HuH-7.5 (cell line): ENCODE results near the gene MAP7.
A peak's percentile ranks its signal among the peaks of the same experiment; 100 is the strongest.
"Not testable (repeated sequence)": the region's sequence is repeated elsewhere in the genome, so short reads cannot be mapped to it uniquely, and the experiment has no call there.

ENCODE experiments used
- DNase-seq: peaks from one replicate; pipeline ENCODE4 v3.0.0; 2011; ENCODE audit warnings: low spot score

The MAP7 gene

GRCh38 chr6:136337606-136338005, 212.6 kb downstream of the MAP7 start:
- DNase-seq, result no peak

DNA sequence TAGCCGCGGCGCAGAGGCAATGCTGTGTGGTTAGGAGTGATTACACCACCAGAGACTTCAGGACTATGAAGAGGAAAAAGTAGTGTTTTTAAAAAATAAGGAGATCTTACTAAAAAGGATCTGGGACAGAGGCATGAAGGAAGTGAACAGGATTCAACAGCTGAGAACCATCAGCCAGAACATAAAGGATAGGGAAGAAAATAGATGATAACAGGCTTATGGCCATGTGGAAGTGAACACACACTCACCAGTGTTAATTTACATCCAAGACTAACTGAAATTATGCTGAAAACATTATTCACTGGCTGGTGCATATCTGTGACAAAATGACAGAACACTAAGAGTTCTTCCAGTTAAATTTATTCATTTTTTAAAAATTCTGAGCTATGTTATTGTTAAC, 213.1 kb downstream of the MAP7 start:
- DNase-seq, result no peak

GRCh38 chr6:136335736-136336363, 214.4 kb downstream of the MAP7 start:
- no peak for DNase-seq

DNA sequence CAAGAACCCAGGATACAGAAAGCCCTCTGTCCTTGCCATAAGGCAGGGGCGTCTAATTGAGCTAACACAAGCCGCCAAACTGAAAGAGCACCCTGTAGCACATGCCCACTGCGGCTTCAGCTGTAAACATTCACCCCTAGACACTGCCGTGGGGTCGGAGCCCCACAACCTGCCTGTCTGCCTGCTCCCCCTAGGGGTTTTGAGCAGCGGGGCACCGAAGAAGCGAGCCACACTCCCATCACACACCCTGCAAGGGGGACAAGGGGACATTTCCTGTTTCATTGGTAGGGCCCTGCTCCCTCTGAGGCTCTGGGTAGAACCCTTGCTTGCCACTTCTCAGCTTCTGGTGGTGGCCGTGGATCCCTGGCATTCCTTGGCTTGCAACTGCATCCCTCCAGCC, 215.4 kb downstream of the MAP7 start:
- DNase-seq, result no peak

GRCh38 chr6:136334465-136334846, 215.8 kb downstream of the MAP7 start:
- no peak for DNase-seq

GRCh38 chr6:136333824-136334464, 216.3 kb downstream of the MAP7 start:
- DNase-seq, result no peak

GRCh38 chr6:136331461-136331860, 218.8 kb downstream of the MAP7 start:
- no peak for DNase-seq

DNA sequence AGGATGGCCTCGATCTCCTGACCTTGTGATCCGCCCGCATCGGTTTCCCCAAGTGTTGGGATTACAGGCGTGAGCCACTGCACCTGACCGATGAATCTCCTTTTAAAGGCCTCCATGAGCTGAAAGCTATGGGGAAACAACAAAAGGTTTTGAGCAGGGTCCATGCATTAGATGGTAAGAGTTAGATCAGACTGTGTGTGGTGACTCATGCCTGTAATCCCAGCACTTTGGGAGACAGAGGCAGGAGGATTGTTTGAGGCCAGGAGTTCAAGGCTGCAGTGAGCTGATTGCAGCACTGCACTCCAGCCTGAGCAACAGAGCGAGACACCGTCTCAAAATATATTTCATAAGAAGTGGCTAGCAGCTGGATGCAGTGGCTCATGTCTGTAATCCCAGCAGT, 219.6 kb downstream of the MAP7 start:
- DNase-seq, result no peak

GRCh38 chr6:136326038-136326553, 224.1 kb downstream of the MAP7 start:
- DNase-seq, result no peak

DNA sequence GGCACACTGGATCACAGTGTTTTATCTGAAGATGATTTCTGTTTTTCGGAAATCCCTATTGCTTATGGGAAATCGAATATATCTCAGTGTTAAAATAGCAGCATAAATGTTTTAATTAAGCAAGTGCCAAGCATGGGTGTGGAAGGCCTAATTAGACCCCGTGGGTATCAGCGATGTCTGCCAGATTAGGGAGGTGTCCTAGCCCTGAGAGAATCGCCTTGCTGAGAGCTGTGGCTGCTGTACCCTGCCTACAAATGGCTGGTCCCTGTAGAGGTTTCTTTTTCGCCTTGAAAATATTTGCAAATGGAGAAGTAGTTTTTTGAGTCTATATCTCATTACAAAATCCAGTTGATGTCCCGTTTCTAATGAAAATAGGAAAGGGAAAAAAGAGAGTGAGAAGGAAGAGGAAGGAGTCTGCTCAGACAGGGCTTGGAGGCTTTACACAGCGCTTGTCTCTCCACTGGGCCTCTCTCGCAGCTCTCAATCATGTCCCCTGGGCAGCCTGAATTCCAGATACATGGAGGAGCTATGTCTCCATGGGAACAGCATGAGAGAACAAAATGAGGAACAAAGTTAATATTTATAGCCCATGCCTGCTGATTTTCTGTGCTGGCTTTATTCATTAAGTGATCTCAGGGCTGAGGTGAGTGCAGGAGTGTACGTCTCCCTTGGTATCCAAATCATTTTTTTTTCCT, 225.4 kb downstream of the MAP7 start:
- no peak for DNase-seq

GRCh38 chr6:136323431-136324112, 226.7 kb downstream of the MAP7 start:
- DNase-seq, result no peak

GRCh38 chr6:136319732-136320131, 230.5 kb downstream of the MAP7 start:
- DNase-seq, result no peak

DNA sequence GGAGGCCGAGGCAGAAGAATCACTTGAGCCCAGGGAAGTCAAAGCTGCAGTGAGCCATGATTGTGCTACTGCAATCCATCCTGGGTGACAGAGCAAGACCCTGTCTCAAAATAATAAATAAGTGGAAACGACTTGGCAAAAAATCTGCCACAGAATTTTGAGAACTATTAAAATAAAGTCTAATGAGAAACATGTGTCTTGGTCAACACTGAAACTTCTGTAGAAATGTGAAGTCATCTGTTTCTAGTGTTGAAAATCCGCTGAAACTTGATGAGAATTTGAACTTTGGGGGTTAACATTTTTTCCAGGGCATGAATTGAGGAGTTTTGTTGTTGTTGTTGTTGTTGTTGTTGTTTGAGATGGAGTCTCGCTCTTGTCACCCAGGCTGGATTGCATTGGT, 231.5 kb downstream of the MAP7 start:
- DNase-seq, result no peak

- DNase-seq, result no peak
These were observed 232.3 kb downstream of the MAP7 start for GRCh38 chr6:136317971-136318370.

GRCh38 chr6:136317021-136317694, 233.1 kb downstream of the MAP7 start:
- DNase-seq, result peak; percentile 27

- DNase-seq, result no peak
These were observed 234.6 kb downstream of the MAP7 start for GRCh38 chr6:136315594-136315993.

DNA sequence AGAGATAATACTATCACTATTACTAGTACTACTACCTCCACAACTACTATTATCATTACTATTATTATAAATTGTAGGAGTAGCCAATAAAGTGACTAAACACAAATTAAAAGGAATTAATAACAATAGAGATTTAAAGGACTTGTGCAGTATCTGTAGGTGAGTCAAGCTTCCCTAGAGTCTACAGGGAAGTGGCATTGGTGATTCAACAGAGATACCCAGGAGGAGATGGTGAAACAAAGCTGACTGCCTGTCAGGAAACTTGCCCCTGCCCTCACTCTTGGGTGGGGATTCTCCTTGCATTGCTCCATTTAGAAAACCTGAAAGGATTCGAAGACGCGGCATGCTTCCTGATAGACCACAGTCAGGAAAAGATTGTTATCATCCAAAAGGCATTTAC, 237.2 kb downstream of the MAP7 start:
- DNase-seq, result no peak

- no peak for DNase-seq
These were observed 240.4 kb downstream of the MAP7 start for GRCh38 chr6:136309729-136310311.

DNA sequence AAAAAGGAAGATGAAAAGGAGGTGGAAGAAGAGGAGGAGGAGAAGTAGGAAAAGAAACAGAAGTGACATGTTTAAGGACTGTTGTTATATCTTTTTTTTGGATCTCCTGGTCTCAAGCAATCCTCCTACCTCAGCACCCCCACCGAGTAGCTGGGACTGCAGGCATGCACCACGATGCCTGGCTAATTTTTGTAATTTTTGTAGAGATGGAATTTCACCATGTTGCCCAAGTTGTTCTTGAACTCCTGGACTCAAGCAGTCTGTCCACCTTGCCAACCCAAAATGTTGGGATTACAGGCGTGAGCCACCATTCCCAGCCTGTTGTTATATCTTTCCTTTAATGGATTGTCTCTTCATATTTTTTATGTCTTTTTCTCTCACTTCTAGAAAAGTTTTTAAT, 241.1 kb downstream of the MAP7 start:
- DNase-seq, result no peak

DNA sequence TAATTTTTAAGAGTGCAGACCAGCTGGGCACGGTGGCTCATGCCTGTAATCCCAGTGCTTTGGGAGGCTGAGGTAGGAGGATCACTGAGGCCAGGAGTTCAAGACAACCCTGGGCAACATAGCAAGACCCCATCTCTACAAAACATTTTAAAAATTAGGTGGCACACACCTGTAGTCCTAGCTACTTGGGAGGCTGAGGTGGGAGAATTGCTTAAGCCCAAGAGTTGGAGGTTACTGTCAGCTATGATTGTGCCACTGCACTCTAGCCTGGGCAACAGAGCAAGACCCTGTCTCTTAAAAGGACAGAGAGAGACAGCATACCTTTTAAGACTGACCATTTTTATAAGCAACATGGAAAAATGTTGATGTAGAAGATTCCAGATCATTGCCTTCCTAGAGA, 241.8 kb downstream of the MAP7 start:
- DNase-seq, result not testable (repeated sequence)

- no peak for DNase-seq
These were observed 242.9 kb downstream of the MAP7 start for GRCh38 chr6:136307351-136307750.

- no peak for DNase-seq
These were observed 243.8 kb downstream of the MAP7 start for GRCh38 chr6:136306466-136306865.
